LNCAP (cell line): ENCODE results near the gene THBD.

Experiments used
- TF ChIP-seq, protein P1 (sequence below): fragments of 450-650 bp; IDR thresholded peaks from 2 replicates; pipeline ENCODE4 v1.5.1; 2017; ENCODE audit warnings: mild to moderate bottlenecking

THBD gene

DNA sequence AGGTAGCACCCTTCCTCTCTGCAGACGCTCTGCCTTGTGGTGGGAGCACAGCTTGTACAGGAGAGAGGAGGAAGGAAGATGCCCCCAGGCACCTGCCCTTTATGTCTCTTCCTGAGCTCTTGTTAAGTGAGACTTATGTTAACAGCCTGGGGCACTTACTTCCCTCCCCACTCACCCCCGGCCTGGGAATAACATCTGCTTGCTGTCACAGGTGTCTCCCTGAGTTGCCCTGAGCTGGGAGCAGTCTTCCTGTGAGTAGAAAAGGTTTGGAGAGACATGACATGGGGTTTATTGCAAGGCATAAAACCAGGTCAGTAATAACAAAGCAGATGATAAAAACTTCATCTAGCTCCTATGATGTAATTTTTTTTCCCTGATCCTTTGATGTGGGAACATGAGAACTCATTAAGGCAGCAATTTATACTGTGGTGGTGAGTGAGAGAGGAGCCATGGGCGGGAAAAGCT is 12.4 kb downstream of the THBD start:
- TF ChIP-seq, protein P1, sequence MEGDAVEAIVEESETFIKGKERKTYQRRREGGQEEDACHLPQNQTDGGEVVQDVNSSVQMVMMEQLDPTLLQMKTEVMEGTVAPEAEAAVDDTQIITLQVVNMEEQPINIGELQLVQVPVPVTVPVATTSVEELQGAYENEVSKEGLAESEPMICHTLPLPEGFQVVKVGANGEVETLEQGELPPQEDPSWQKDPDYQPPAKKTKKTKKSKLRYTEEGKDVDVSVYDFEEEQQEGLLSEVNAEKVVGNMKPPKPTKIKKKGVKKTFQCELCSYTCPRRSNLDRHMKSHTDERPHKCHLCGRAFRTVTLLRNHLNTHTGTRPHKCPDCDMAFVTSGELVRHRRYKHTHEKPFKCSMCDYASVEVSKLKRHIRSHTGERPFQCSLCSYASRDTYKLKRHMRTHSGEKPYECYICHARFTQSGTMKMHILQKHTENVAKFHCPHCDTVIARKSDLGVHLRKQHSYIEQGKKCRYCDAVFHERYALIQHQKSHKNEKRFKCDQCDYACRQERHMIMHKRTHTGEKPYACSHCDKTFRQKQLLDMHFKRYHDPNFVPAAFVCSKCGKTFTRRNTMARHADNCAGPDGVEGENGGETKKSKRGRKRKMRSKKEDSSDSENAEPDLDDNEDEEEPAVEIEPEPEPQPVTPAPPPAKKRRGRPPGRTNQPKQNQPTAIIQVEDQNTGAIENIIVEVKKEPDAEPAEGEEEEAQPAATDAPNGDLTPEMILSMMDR, result no peak

DNA sequence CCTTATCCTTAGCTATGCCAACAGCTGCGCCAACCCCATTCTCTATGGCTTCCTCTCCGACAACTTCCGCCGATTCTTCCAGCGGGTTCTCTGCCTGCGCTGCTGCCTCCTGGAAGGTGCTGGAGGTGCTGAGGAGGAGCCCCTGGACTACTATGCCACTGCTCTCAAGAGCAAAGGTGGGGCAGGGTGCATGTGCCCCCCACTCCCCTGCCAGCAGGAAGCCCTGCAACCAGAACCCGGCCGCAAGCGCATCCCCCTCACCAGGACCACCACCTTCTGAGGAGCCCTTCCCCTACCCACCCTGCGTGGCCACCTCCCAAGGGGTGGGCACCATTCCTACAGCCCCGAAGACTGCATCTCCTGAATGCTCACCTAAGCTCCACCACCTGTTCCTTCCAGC is 13.1 kb downstream of the THBD start:
- TF ChIP-seq, protein P1, result no peak

DNA sequence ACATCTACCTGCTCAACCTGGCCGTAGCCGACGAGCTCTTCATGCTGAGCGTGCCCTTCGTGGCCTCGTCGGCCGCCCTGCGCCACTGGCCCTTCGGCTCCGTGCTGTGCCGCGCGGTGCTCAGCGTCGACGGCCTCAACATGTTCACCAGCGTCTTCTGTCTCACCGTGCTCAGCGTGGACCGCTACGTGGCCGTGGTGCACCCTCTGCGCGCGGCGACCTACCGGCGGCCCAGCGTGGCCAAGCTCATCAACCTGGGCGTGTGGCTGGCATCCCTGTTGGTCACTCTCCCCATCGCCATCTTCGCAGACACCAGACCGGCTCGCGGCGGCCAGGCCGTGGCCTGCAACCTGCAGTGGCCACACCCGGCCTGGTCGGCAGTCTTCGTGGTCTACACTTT is 13.7 kb downstream of the THBD start:
- TF ChIP-seq, protein P1, result no peak

DNA sequence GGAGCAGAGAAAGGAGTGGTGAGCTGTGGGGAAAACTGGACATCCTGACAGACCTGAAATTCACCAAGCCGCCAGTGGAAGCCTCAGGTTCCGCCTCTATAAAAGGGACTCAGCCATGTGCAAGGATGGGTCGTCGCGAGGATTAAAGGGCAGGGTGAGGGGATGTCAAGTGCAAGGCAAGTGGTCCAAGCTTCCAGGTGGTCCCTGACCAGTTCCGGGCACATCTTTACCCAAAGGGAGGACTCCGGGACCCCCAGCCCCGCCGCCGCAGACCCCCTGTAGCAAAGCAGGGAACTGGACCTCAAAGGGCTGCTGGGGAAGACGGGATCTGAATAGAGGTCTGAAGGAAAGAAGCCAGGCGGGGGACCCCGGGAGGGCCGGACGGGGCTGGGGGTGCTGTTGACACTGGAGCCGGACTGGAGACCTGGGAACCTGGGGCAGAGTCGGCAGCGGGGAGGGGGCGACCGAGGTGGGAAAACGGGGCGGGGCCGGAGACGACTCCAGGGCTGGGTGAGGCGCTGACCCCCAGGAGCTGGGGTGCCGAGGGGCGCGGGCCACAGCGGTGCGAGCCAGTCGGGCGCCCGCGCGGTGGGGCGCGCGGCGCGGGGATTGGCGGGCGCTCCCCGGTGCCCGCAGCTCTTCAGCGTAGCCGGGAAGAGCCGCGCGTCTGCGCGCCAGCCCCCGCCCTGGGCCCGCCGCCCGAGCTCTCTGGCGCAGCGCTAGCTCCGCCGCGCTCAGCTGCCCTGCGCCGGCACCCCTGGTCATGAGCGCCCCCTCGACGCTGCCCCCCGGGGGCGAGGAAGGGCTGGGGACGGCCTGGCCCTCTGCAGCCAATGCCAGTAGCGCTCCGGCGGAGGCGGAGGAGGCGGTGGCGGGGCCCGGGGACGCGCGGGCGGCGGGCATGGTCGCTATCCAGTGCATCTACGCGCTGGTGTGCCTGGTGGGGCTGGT is 14.5 kb downstream of the THBD start, which contains the start of gene SSTR4:
SSTR4 (plus strand) TSS at position 592 of the 951 bp plus-strand sequence; CDS start at position 764, 172 bp downstream.
- TF ChIP-seq, protein P1, result no peak

DNA sequence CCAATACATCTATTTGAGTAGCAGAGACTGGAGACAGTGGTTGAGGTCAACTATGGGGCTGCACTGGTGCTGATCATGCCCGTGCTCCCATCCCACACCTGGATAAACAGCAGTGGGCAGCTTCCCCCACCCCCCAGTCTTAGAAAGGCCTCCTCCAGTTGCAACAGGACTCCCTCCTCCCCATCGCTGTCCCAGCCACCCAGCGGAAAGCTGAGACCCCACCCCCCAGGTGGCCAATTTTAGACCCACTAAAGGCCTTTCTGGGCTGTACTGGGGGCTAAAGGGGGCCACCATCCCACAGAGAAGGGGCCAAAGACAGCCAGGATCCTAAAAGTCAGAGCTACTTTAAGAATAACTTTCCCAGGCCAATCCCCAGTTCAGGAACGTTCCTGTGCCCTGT is 15.6 kb downstream of the THBD start:
- TF ChIP-seq, protein P1, result no peak

DNA sequence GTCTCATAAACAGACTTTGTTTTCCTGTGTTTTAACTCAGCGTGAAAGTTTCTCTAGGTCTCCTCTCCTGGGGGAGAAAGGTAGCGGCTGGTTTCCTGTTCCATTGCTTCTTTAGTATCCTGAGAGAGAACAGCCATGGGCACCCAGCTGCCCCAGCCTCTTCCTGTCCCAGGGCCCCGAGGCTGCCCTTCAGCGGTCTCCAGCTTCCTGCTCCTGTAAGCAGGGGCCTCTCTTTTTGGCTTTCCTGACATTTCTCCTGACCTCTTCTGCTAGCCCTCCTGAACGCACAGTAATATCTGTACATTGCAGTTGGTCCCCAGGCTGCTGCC is 16.8 kb downstream of the THBD start:
- TF ChIP-seq, protein P1, result no peak

DNA sequence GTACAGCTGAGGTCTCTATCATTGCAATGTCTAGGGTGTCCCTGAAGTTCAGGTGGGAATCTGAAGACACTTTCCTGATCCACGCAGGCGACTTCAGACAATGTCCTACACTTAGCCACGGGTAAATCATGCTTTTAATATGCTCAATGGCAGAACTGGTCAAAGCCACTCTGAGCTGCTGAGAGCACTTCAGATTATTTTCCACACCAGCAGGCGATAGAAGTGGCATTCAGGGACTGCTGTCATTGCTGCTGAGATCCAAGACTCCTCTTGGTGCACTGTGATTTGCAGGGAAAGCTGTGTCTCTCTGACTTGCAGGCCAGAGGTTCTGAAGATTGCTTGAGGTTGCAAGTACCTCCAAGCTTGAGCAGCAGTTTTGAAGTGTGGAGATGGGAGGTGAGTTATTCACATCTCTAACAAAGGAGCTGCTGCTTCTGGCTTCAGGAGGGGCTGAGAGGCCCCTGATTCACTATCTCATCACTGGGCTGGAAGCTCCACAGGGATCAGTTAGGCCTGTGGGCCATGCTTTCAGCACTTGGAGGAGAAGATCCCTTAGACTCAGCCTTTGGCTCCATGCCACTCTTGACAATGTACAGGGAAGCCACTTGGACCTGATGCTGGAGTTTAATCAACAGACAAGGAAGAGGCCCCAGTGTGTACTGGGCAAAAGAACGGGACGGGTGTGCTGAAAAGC is 17.3 kb downstream of the THBD start:
- TF ChIP-seq, protein P1, result no peak
